Prostate gland (tissue), 2 donors: ENCODE results near the gene DHDH.

Experiments used
- POLR2A ChIP-seq: fragments of 450-650 bp; IDR thresholded peaks from one replicate; pipeline ENCODE4 v1.6.1; 2016; ENCODE audit warnings: antibody characterized with exemption, mild to moderate bottlenecking
- TF ChIP-seq, protein P1 (sequence below), 4 experiments: fragments of 200-600 bp in 2 of 4; fragments of 450-650 bp in 2 of 4; sonication (generic) in 2 of 4; IDR thresholded peaks; 1 replicate in 3 of 4; 2 replicates in 1 of 4; pipeline ENCODE4 v1.5.1; 2016 to 2019; ENCODE audit warnings: antibody characterized with exemption in 4 of 4, mild to moderate bottlenecking in 2 of 4, moderate library complexity in 2 of 4

DNA sequence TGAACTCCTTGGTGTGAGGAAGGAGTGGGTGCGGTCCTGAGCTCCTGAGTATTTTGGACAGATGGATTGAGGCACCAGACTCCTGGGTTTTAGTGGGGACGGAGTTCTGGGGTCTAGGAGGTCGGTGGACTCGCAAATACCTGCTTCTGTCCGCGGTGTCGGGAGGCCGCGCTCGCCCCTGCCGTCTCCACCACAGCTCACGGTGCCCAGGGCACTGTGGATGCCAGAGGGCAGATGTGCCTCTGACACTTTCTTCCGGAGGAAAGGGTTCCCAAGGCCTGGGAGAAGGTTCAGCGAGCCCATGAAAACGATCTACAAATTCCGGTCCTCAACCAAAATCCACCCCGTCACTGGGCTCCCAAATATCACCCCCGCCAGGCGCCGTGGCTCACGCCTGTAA is 38.3 kb upstream of the DHDH start:
- TF ChIP-seq, protein P1, sequence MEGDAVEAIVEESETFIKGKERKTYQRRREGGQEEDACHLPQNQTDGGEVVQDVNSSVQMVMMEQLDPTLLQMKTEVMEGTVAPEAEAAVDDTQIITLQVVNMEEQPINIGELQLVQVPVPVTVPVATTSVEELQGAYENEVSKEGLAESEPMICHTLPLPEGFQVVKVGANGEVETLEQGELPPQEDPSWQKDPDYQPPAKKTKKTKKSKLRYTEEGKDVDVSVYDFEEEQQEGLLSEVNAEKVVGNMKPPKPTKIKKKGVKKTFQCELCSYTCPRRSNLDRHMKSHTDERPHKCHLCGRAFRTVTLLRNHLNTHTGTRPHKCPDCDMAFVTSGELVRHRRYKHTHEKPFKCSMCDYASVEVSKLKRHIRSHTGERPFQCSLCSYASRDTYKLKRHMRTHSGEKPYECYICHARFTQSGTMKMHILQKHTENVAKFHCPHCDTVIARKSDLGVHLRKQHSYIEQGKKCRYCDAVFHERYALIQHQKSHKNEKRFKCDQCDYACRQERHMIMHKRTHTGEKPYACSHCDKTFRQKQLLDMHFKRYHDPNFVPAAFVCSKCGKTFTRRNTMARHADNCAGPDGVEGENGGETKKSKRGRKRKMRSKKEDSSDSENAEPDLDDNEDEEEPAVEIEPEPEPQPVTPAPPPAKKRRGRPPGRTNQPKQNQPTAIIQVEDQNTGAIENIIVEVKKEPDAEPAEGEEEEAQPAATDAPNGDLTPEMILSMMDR (IDR thresholded peaks at IDR 0.05), result no peak
- no peak for TF ChIP-seq POLR2A
